Esophagus squamous epithelium (tissue), 4 donors: ENCODE measurements around the gene FBXL2.

Experiments used
- POLR2A ChIP-seq, 4 donors: fragments of 450-650 bp; IDR thresholded peaks; one replicate each; pipeline ENCODE4 v1.6.1; 2017; ENCODE audit warnings: antibody characterized with exemption in 4 of 4, mild to moderate bottlenecking in 4 of 4, moderate library complexity in 3 of 4
- TF ChIP-seq, protein P1 (sequence below), 6 experiments: fragments of 450-650 bp in 4 of 6; fragments of 200-600 bp in 2 of 6; sonication (generic) in 2 of 6; IDR thresholded peaks; one replicate each; pipeline ENCODE4 v1.5.1; 2016 to 2019; ENCODE audit warnings: antibody characterized with exemption in 6 of 6, mild to moderate bottlenecking in 4 of 6, moderate library complexity in 4 of 6

- no peak for TF ChIP-seq POLR2A (IDR thresholded peaks at IDR 0.05)
- TF ChIP-seq, protein P1, sequence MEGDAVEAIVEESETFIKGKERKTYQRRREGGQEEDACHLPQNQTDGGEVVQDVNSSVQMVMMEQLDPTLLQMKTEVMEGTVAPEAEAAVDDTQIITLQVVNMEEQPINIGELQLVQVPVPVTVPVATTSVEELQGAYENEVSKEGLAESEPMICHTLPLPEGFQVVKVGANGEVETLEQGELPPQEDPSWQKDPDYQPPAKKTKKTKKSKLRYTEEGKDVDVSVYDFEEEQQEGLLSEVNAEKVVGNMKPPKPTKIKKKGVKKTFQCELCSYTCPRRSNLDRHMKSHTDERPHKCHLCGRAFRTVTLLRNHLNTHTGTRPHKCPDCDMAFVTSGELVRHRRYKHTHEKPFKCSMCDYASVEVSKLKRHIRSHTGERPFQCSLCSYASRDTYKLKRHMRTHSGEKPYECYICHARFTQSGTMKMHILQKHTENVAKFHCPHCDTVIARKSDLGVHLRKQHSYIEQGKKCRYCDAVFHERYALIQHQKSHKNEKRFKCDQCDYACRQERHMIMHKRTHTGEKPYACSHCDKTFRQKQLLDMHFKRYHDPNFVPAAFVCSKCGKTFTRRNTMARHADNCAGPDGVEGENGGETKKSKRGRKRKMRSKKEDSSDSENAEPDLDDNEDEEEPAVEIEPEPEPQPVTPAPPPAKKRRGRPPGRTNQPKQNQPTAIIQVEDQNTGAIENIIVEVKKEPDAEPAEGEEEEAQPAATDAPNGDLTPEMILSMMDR (IDR thresholded peaks at IDR 0.05) = no peak
Observed at GRCh38 chr3:33312361-33312760, 35.1 kb downstream of the FBXL2 start.
